Right lobe of liver (tissue), 6 donors: ENCODE measurements around the gene PHLDB2. TPM values are rescaled to one million over a fixed set of nuclear protein-coding genes. Genes with fewer than 3 reads are reported as not detected.

Experiments used
- ATAC-seq, 4 donors: fragments of 200-7000 bp; cut with Tn5 transposase; one replicate each; pipeline ENCODE4 v1.9.1; 2020; ENCODE audit warnings: mild to moderate bottlenecking in 4 of 4, moderate library complexity in 4 of 4
- DNase-seq, 3 donors: peaks; one replicate each; pipeline ENCODE4 v3.0.0-alpha.2; 2020
- H3K27ac ChIP-seq, 3 donors: fragments of 200-600 bp; one replicate each; pipeline ENCODE4 v1.8.0; 2022
- H3K27me3 ChIP-seq, 2 donors: fragments of 200-600 bp; one replicate each; pipeline ENCODE4 v1.8.0; 2022
- H3K36me3 ChIP-seq, 4 donors: fragments of 200-600 bp; sonication (generic) in 1 of 4; one replicate each; pipeline versions ENCODE4 v1.5.1 to v1.8.0; 2017 to 2022; ENCODE audit warnings: control low read depth in 1 of 4
- H3K4me1 ChIP-seq, 4 donors: fragments of 200-600 bp; sonication (generic) in 1 of 4; one replicate each; pipeline versions ENCODE4 v1.5.1 to v1.8.0; 2017 to 2022; ENCODE audit warnings: control low read depth in 1 of 4
- H3K4me3 ChIP-seq, 3 donors: fragments of 200-600 bp; one replicate each; pipeline ENCODE4 v1.8.0; 2022
- H3K9me3 ChIP-seq, 4 donors: fragments of 200-600 bp; sonication (generic) in 1 of 4; one replicate each; pipeline versions ENCODE4 v1.5.1 to v1.8.0; 2017 to 2022; ENCODE audit warnings: control low read depth in 1 of 4
- POLR2A ChIP-seq: fragments of 450-650 bp; IDR thresholded peaks from one replicate; pipeline ENCODE4 v1.6.1; 2017; ENCODE audit warnings: antibody characterized with exemption, mild to moderate bottlenecking
- WGBS: methylation state at CpG from one replicate; pipeline ENCODE4 v1.1.6; 2018; ENCODE audit warnings: low coverage, low lambda C conversion rate; ENCODE audit not compliant: insufficient coverage; ENCODE audit errors: missing lambda C conversion rate; 5-methylcytosine and 5-hydroxymethylcytosine counted together
- intact Hi-C, 2 donors: fragments of 100-400 bp; cut with DNase I; formaldehyde crosslinking; loops; one replicate each; pipeline versions ENCODE4 v1.11.2 to v1.14.1; 2022
- total RNA-seq, 6 experiments: library from RNA; depleted of rRNA in 2 of 6; stranded (reverse); fragments of >200 nt in 2 of 6; fragmentation: NEBNext Ultra II Directional in 3 of 6; extraction: Animal tissue kit (Norgen Biotek cat#: 25700) in 3 of 6; gene quantifications; one replicate each; pipeline versions ENCODE4 v1.1.0 to v1.2.4, GENCODE V29; 2016 to 2023
- TF ChIP-seq, protein P1 (sequence below), 4 donors: fragments of 200-600 bp in 3 of 4; fragments of 450-650 bp in 1 of 4; IDR thresholded peaks; one replicate each; pipeline versions ENCODE4 v1.5.1 to v1.8.0; 2016 to 2022; ENCODE audit warnings: antibody characterized with exemption in 4 of 4, mild to moderate bottlenecking in 2 of 4
- donor health status: DM: no; HTN: yes; CAD: no.
- donor health status: DM: no; HTN: no; CAD: no.
- donor health status: DM: no; HTN: no; CAD: no.
- donor health status: DM: no; HTN: yes; CAD: no.
- donor health status: DM: no; HTN: yes; CAD: no.

Gene PHLDB2
- total RNA-seq, 6 experiments from 2014 or later, result 21.9 to 40.6 (median 31.2) TPM

DNA sequence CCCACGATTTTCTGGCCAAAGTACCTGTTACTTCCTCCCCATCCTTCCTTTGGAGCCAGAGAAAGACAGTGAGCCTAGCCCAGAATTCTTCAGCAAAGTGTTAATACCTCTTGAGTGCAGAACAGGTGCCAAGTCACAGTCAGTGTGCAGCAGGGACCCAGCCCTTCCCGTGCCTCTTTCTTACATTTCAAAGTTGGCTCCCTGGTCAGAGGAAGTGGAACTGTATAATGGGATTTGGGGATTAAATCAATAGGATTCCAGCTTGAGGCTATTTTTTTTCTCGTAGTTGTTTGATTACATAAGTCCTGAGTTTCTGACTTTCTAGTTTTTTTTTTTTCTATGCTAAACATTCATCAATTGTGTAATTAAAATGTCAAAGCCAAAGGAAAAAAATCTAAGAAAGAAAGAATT, 67.2 kb downstream of the PHLDB2 start:
- Histone ChIP-seq H3K4me1 (peaks cover 0 to 8% (median 3%) of the 10 kb centered on the region in 4 donors), H3K36me3 (peaks cover 0 to 7% (median 0%) of the 10 kb centered on the region in 4 donors), H3K4me3 (no peak overlapping the region), H3K9me3 (no peaks in the 10 kb centered on the region), H3K27ac (no peak overlapping the region), H3K27me3 (no peaks in the 10 kb centered on the region)
- TF ChIP-seq, protein P1, sequence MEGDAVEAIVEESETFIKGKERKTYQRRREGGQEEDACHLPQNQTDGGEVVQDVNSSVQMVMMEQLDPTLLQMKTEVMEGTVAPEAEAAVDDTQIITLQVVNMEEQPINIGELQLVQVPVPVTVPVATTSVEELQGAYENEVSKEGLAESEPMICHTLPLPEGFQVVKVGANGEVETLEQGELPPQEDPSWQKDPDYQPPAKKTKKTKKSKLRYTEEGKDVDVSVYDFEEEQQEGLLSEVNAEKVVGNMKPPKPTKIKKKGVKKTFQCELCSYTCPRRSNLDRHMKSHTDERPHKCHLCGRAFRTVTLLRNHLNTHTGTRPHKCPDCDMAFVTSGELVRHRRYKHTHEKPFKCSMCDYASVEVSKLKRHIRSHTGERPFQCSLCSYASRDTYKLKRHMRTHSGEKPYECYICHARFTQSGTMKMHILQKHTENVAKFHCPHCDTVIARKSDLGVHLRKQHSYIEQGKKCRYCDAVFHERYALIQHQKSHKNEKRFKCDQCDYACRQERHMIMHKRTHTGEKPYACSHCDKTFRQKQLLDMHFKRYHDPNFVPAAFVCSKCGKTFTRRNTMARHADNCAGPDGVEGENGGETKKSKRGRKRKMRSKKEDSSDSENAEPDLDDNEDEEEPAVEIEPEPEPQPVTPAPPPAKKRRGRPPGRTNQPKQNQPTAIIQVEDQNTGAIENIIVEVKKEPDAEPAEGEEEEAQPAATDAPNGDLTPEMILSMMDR (IDR thresholded peaks at IDR 0.05), result no peak
- no peak for TF ChIP-seq POLR2A
- WGBS, result 38% methylated on average over 3 of the region's 3 CpGs
- no peak for ATAC-seq
- no peak for DNase-seq
- intact Hi-C loops, result no loop called here

DNA sequence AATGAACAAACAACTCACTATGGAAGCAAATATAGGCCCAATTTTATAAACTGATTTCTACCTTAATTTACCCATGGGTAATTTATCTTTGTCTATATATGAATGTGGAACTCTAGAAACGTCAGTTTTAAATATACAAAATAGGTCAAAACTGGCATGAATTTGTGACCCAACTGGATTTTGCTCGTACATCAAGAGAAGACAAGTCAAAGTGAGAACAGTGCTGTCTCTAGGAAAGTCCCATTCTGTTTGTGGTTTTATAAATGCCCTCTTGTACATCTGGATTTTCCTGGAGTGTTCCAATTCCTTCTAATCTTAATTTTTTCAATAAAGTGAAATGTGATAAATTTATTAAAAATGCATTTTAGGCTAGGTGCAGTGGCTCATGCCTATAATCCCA, 69.5 kb downstream of the PHLDB2 start:
- Histone ChIP-seq H3K4me1 (peaks cover 0 to 6% (median 2%) of the 10 kb centered on the region in 4 donors), H3K36me3 (no peaks in the 10 kb centered on the region), H3K27me3 (no peaks in the 10 kb centered on the region), H3K4me3 (no peak overlapping the region), H3K27ac (no peak overlapping the region), H3K9me3 (no peaks in the 10 kb centered on the region)
- DNase-seq (no peak), ATAC-seq (no peak)
- TF ChIP-seq, protein P1 (IDR thresholded peaks at IDR 0.05), result no peak
- TF ChIP-seq POLR2A, result no peak
- intact Hi-C loops, result no loop called here
- WGBS, result 63% methylated on average over 2 of the region's 2 CpGs

DNA sequence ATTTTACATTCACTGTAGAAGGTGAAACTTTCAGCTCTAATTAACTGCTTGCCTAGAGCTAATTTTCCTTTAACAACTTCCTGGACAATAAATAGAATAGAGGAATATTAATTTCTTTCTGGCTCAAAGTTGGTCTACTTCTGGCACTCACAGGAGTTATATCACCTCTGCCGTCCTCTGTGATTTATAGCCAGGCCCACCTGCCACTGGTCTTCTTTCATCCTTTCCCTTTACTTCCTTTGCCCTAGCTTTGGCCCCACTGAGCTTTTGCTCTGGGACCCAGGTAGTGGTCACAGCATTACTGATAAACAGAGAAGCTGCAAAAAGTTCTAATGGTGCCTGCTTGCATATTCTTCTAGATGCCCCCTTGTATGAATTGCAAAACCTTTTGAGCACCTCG, 70.4 kb downstream of the PHLDB2 start:
- intact Hi-C loops, result no loop called here

DNA sequence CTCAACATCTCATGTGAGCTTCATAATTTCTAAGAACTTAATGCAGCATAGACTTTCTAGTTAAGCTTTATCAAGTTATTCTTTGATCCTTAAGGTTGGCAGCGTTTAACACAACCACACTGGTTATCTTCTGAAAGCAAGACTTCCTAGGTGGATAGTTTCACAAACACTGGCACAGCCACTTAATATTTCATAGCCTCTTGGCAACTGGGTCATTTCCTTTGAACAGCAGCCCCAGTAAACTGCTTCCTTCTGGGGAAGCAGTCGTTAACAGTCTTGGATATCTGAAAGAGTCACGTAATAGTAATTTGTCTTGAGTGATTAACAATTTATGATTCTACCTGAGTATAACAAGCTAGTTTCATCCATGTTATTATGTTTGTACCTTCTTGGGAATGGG, 73.9 kb downstream of the PHLDB2 start:
- WGBS, result 72% methylated on average over 3 of the region's 3 CpGs
- no peak overlapping the region for H3K4me3 ChIP-seq
- intact Hi-C loops, result no loop called here
- TF ChIP-seq POLR2A, result no peak
- TF ChIP-seq, protein P1 (IDR thresholded peaks at IDR 0.05), result no peak
- H3K9me3 ChIP-seq, result no peaks in the 10 kb centered on the region
- no peak overlapping the region for H3K27ac ChIP-seq
- ATAC-seq, result no peak
- DNase-seq, result no peak
- peaks cover 0 to 2% (median 0%) of the 10 kb centered on the region in 4 donors for H3K36me3 ChIP-seq
- no peaks in the 10 kb centered on the region for H3K4me1 ChIP-seq
- H3K27me3 ChIP-seq, result no peaks in the 10 kb centered on the region

More for the DNA sequence above, 70.4 kb downstream of the PHLDB2 start:
- no peaks in the 10 kb centered on the region for H3K27me3 ChIP-seq
- H3K4me1 ChIP-seq, result no peaks in the 10 kb centered on the region
- no peak for TF ChIP-seq POLR2A
- TF ChIP-seq, protein P1 (IDR thresholded peaks at IDR 0.05), result no peak
- DNase-seq, result no peak
- no peak overlapping the region for H3K27ac ChIP-seq
- ATAC-seq, result no peak
- 88% methylated on average over 2 of the region's 2 CpGs for WGBS
- no peaks in the 10 kb centered on the region for H3K9me3 ChIP-seq
- H3K36me3 ChIP-seq, result peaks cover 0 to 2% (median 0%) of the 10 kb centered on the region in 4 donors
- no peak overlapping the region for H3K4me3 ChIP-seq
